ENCODE results near the gene ACOX3. TPM values are rescaled to one million over a fixed set of nuclear protein-coding genes. Genes with fewer than 3 reads are reported as not detected.

The ACOX3 gene
- total RNA-seq, 1 donor from 2014 or later, result 51.6 TPM

DNA sequence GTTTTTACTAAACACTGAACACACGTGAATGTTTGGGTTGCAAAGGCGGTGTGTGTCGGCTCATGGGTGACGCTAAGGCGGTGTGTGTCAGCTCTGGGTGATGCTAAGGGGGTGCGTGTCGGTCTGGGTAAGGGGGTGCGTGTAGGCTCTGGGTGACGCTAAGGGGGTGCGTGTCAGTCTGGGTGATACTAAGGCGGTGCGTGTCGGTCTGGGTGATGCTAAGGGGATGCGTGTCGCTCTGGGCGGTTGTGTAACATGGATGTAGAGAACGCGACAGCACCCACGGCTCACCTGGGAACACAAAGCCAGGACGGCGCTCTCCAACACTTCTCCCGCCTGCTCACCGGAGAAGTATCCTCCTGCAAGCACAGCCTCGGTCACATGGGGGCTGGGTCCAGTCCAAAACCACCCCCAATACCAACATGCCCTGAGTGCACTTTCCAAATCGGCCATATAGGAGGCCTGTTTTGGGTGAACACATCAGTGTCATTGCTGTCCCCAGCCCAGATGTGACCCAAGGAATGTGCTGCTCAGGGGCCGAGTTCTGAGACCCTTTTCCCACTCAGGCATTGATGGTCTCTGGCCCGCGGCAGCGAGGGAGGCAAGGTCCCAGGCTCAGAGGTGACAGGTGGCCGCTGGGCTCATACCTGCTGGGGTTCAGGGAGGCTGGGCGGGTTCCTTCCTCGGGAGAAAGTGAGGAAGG is 67.1 kb downstream of the ACOX3 start:
- Mint-ChIP-seq H3K4me1 (ENCODE audit: low read depth) (no peaks in the 10 kb centered on the region), H3K27ac (ENCODE audit: unreplicated experiment) (no peak overlapping the region), H3K27me3 (ENCODE audit: low read depth) (no peaks in the 10 kb centered on the region), H3K36me3 (ENCODE audit: low read depth) (peaks cover 7% of the 10 kb centered on the region), H3K9me3 (ENCODE audit: low read depth) (no peaks in the 10 kb centered on the region), H3K4me3 (ENCODE audit: unreplicated experiment) (no peak overlapping the region)
- TF ChIP-seq, protein P1, sequence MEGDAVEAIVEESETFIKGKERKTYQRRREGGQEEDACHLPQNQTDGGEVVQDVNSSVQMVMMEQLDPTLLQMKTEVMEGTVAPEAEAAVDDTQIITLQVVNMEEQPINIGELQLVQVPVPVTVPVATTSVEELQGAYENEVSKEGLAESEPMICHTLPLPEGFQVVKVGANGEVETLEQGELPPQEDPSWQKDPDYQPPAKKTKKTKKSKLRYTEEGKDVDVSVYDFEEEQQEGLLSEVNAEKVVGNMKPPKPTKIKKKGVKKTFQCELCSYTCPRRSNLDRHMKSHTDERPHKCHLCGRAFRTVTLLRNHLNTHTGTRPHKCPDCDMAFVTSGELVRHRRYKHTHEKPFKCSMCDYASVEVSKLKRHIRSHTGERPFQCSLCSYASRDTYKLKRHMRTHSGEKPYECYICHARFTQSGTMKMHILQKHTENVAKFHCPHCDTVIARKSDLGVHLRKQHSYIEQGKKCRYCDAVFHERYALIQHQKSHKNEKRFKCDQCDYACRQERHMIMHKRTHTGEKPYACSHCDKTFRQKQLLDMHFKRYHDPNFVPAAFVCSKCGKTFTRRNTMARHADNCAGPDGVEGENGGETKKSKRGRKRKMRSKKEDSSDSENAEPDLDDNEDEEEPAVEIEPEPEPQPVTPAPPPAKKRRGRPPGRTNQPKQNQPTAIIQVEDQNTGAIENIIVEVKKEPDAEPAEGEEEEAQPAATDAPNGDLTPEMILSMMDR (IDR thresholded peaks at IDR 0.05), result no peak
- DNase-seq (ENCODE audit: low spot score), result peak; percentile 59

DNA sequence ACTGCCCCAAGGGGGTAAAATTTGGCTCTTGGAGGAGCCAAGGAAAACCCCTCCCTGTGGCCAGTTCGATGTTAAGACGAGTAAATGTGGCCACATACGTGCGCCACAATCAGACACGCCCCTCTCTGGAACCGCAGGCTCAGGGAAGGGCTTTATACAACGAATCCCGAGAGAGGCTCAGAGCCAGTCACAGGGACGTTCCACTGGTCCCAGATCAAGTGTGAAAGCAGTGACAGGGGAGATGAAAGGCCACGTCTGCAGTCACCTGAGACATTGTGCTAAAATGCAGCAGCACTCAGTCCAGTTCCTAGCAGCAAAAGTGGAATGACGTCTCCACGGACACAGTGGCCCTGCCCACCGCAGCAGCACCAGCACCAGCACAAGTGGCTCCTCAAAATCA is 68.0 kb downstream of the ACOX3 start:
- Mint-ChIP-seq H3K4me1 (ENCODE audit: low read depth) (no peaks in the 10 kb centered on the region), H3K4me3 (ENCODE audit: unreplicated experiment) (no peak overlapping the region), H3K36me3 (ENCODE audit: low read depth) (peaks cover 7% of the 10 kb centered on the region), H3K27ac (ENCODE audit: unreplicated experiment) (no peak overlapping the region), H3K27me3 (ENCODE audit: low read depth) (no peaks in the 10 kb centered on the region), H3K9me3 (ENCODE audit: low read depth) (no peaks in the 10 kb centered on the region)
- TF ChIP-seq, protein P1 (IDR thresholded peaks at IDR 0.05), result no peak
- DNase-seq (ENCODE audit: low spot score), result no peak

DNA sequence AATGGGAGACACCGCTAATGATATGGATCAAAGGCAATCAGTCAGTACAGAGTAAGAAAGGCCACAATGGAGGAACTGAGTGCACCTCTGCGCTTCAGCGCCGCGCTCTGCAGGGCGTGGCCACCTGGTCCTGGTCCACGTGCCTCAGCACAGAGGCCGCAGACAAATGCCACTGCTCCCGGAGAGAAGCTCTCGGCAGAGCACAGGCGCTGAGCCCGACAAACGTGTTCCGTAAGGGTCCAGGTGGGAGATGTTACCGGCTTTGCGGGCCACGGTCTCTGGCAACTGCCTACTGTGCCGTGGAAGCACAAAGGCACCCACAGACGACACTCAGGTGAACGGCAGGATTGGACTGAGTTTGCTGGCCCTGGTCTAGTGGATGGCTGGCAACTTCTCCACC is 68.9 kb downstream of the ACOX3 start:
- Mint-ChIP-seq H3K36me3 (ENCODE audit: low read depth) (peaks cover 7% of the 10 kb centered on the region), H3K4me3 (ENCODE audit: unreplicated experiment) (no peak overlapping the region), H3K9me3 (ENCODE audit: low read depth) (no peaks in the 10 kb centered on the region), H3K4me1 (ENCODE audit: low read depth) (no peaks in the 10 kb centered on the region), H3K27me3 (ENCODE audit: low read depth) (no peaks in the 10 kb centered on the region), H3K27ac (ENCODE audit: unreplicated experiment) (no peak overlapping the region)
- TF ChIP-seq, protein P1 (IDR thresholded peaks at IDR 0.05), result no peak
- peak; percentile 86 for DNase-seq (ENCODE audit: low spot score)

DNA sequence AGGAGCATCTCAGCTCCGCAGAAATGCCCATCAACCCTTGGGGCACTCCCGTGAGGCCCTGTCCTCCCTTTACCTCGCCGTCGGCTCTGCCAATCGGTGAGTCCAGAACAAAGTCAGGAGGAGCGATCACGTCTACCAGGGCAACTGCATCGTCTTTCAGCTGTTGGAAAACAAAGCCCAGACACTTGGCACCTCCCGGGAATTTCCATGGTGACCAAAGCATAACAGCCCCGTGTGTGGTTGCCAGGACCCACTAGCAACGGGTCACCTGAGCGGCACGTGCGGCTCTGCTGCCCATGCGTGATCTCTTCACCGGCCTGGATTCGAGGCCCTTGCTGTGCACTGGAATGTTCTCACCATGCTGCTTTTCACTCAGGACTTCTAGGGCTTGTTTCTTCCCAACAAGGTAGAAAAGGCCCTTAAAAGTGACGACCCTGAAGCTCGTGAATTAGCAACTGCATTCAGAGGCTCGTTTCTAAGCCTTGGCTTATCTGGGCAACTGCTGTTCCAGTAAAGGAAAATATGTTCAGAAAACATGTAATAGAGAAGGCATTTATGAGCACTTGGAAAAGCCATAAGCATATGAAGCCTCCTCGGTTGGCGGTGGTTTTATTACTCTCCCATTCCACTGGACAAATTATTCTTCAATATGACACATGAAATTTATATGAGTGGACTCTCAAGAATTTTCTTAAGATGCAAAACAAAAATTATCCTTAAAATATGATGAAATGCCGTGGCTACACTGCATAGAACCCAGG is 69.5 kb downstream of the ACOX3 start:
- H3K27me3 Mint-ChIP-seq (ENCODE audit: low read depth), result no peaks in the 10 kb centered on the region
- no peaks in the 10 kb centered on the region for H3K4me1 Mint-ChIP-seq (ENCODE audit: low read depth)
- peaks cover 7% of the 10 kb centered on the region for H3K36me3 Mint-ChIP-seq (ENCODE audit: low read depth)
- TF ChIP-seq, protein P1 (IDR thresholded peaks at IDR 0.05), result no peak
- no peak overlapping the region for H3K27ac Mint-ChIP-seq (ENCODE audit: unreplicated experiment)
- no peaks in the 10 kb centered on the region for H3K9me3 Mint-ChIP-seq (ENCODE audit: low read depth)
- DNase-seq (ENCODE audit: low spot score), result peak; percentile 72
- no peak overlapping the region for H3K4me3 Mint-ChIP-seq (ENCODE audit: unreplicated experiment)

DNA sequence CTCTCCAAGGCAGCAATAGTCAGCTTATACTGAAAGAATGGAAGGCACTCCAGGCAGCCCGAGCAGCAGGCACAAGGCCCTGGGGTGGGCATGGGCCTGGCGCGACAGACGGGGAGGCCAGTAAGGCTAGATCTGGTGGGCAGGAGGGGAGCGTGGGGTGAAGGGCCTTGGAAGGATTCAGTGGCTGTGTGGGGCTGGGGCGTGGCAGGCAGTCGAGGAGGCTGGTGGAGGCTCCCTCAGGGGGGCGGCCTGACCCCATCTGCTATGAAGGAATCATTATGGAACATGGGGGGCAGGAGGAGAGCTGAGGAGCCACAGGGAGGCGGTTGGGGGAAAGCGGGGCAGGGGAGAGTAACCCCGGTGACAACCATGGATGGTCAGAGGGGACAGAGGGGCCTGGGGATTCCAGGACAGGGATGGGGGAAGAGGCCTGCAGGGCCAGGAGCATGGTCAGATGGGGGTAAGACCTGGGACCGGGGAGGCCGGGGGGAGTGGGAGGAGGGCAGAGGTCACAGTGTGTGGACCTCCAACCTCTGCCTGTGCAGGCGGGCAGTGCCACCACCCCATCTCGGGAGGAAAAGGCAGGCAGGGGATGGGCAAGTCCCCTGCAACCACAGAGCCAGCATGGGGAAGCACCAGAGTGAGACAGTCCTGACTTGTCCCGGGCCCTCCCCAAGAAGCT is 70.3 kb downstream of the ACOX3 start:
- no peaks in the 10 kb centered on the region for H3K9me3 Mint-ChIP-seq (ENCODE audit: low read depth)
- H3K4me3 Mint-ChIP-seq (ENCODE audit: unreplicated experiment), result no peak overlapping the region
- H3K27ac Mint-ChIP-seq (ENCODE audit: unreplicated experiment), result no peak overlapping the region
- no peaks in the 10 kb centered on the region for H3K27me3 Mint-ChIP-seq (ENCODE audit: low read depth)
- no peaks in the 10 kb centered on the region for H3K4me1 Mint-ChIP-seq (ENCODE audit: low read depth)
- DNase-seq (ENCODE audit: low spot score), result peak; percentile 83
- TF ChIP-seq, protein P1 (IDR thresholded peaks at IDR 0.05), result no peak
- peaks cover 8% of the 10 kb centered on the region for H3K36me3 Mint-ChIP-seq (ENCODE audit: low read depth)

Measured in chondrocyte (in vitro differentiated cells).